HuH-7 (cell line): ENCODE data around the gene RAD18.

Experiments used
- DNase-seq: peaks from one replicate; pipeline ENCODE4 v3.0.0; 2011; ENCODE audit warnings: low spot score

Gene RAD18

GRCh38 chr3:8964436-8965370 is 1.4 kb upstream of the RAD18 start:
- DNase-seq, result no peak

- DNase-seq, result no peak
Observed at GRCh38 chr3:8962226-8962861, 928 bp downstream of the RAD18 start.

- DNase-seq, result no peak
Observed at GRCh38 chr3:8959668-8960067, 3.6 kb downstream of the RAD18 start.

- DNase-seq, result no peak
Observed at GRCh38 chr3:8954938-8955763, 8.1 kb downstream of the RAD18 start.

- no peak for DNase-seq
Observed at GRCh38 chr3:8953313-8953712, 10.0 kb downstream of the RAD18 start.

- DNase-seq, result no peak
Observed at GRCh38 chr3:8952130-8952529, 11.1 kb downstream of the RAD18 start.

- no peak for DNase-seq
Observed at GRCh38 chr3:8945890-8946600, 17.2 kb downstream of the RAD18 start.

GRCh38 chr3:8942746-8943488 is 20.4 kb downstream of the RAD18 start:
- no peak for DNase-seq

GRCh38 chr3:8942115-8942514 is 21.2 kb downstream of the RAD18 start:
- no peak for DNase-seq

- DNase-seq, result peak; percentile 23
Observed at GRCh38 chr3:8938021-8938420, 25.3 kb downstream of the RAD18 start.

GRCh38 chr3:8937064-8938020 is 25.9 kb downstream of the RAD18 start:
- no peak for DNase-seq

- DNase-seq, result no peak
Observed at GRCh38 chr3:8932507-8932906, 30.8 kb downstream of the RAD18 start.

- DNase-seq, result no peak
Observed at GRCh38 chr3:8931342-8931741, 31.9 kb downstream of the RAD18 start.

- DNase-seq, result no peak
Observed at GRCh38 chr3:8929860-8930259, 33.4 kb downstream of the RAD18 start.

- no peak for DNase-seq
Observed at GRCh38 chr3:8914491-8914890, 48.8 kb downstream of the RAD18 start.

- DNase-seq, result no peak
Observed at GRCh38 chr3:8911781-8912180, 51.5 kb downstream of the RAD18 start.

GRCh38 chr3:8909160-8909559 is 54.1 kb downstream of the RAD18 start:
- no peak for DNase-seq

- no peak for DNase-seq
Observed at GRCh38 chr3:8903191-8903590, 60.1 kb downstream of the RAD18 start.

GRCh38 chr3:8900869-8901268 is 62.4 kb downstream of the RAD18 start:
- no peak for DNase-seq

GRCh38 chr3:8899876-8900460 is 63.3 kb downstream of the RAD18 start:
- no peak for DNase-seq
